Measurements from ENCODE around the gene HIRIP3. TPM values are rescaled to one million over a fixed set of nuclear protein-coding genes. Genes with fewer than 3 reads are reported as not detected.

HIRIP3 gene
- total RNA-seq, 1 donor from 2014 or later = 14.2 TPM

DNA sequence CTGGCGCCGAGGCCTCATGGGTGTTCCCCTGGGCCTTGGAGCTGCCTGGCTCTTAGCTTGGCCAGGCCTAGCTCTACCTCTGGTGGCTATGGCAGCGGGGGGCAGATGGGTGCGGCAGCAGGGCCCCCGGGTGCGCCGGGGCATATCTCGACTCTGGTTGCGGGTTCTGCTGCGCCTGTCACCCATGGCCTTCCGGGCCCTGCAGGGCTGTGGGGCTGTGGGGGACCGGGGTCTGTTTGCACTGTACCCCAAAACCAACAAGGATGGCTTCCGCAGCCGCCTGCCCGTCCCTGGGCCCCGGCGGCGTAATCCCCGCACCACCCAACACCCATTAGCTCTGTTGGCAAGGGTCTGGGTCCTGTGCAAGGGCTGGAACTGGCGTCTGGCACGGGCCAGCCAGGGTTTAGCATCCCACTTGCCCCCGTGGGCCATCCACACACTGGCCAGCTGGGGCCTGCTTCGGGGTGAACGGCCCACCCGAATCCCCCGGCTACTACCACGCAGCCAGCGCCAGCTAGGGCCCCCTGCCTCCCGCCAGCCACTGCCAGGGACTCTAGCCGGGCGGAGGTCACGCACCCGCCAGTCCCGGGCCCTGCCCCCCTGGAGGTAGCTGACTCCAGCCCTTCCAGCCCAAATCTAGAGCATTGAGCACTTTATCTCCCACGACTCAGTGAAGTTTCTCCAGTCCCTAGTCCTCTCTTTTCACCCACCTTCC is 7.9 kb downstream of the HIRIP3 start:
- intact Hi-C loops (cut with micrococcal nuclease) = no loop called here
- H3K36me3 Mint-ChIP-seq (ENCODE audit: low read depth) = peaks cover 81% of the 10 kb centered on the region
- no peak overlapping the region for H3K4me3 Mint-ChIP-seq
- H3K27me3 Mint-ChIP-seq = no peaks in the 10 kb centered on the region
- CTCF ChIA-PET = no interaction called here
- DNase-seq = no peak
- no peak overlapping the region for H3K27ac Mint-ChIP-seq
- no peaks in the 10 kb centered on the region for H3K4me1 Mint-ChIP-seq
- ATAC-seq (ENCODE audit: low read depth) = no peak
- TF ChIP-seq, protein P1, sequence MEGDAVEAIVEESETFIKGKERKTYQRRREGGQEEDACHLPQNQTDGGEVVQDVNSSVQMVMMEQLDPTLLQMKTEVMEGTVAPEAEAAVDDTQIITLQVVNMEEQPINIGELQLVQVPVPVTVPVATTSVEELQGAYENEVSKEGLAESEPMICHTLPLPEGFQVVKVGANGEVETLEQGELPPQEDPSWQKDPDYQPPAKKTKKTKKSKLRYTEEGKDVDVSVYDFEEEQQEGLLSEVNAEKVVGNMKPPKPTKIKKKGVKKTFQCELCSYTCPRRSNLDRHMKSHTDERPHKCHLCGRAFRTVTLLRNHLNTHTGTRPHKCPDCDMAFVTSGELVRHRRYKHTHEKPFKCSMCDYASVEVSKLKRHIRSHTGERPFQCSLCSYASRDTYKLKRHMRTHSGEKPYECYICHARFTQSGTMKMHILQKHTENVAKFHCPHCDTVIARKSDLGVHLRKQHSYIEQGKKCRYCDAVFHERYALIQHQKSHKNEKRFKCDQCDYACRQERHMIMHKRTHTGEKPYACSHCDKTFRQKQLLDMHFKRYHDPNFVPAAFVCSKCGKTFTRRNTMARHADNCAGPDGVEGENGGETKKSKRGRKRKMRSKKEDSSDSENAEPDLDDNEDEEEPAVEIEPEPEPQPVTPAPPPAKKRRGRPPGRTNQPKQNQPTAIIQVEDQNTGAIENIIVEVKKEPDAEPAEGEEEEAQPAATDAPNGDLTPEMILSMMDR (IDR thresholded peaks at IDR 0.05) = no peak
- POLR2A ChIA-PET = interaction anchor here (0.5 to 1.7 kb wide), 2 partner anchors 14 to 231 kb away, joined by 4 to 12 read pairs; partner anchors contain the start of gene TAOK2
- H3K9me3 Mint-ChIP-seq = no peaks in the 10 kb centered on the region

DNA sequence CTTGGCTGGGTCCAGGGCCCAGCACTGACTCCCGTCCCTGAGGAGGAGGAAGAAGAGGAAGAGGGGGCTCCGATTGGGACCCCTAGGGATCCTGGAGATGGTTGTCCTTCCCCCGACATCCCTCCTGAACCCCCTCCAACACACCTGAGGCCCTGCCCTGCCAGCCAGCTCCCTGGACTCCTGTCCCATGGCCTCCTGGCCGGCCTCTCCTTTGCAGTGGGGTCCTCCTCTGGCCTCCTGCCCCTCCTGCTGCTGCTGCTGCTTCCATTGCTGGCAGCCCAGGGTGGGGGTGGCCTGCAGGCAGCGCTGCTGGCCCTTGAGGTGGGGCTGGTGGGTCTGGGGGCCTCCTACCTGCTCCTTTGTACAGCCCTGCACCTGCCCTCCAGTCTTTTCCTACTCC is 8.5 kb downstream of the HIRIP3 start:
- CTCF ChIA-PET = no interaction called here
- POLR2A ChIA-PET = interaction anchor here (0.5 to 1.7 kb wide), 2 partner anchors 13 to 231 kb away, joined by 4 to 12 read pairs; partner anchors contain the start of gene TAOK2
- intact Hi-C loops (cut with micrococcal nuclease) = no loop called here
- Mint-ChIP-seq H3K9me3 (no peaks in the 10 kb centered on the region), H3K36me3 (ENCODE audit: low read depth) (peaks cover 82% of the 10 kb centered on the region), H3K4me1 (no peaks in the 10 kb centered on the region), H3K4me3 (no peak overlapping the region), H3K27ac (no peak overlapping the region), H3K27me3 (no peaks in the 10 kb centered on the region)
- TF ChIP-seq, protein P1 (IDR thresholded peaks at IDR 0.05) = no peak
- no peak for ATAC-seq (ENCODE audit: low read depth)
- DNase-seq = no peak

DNA sequence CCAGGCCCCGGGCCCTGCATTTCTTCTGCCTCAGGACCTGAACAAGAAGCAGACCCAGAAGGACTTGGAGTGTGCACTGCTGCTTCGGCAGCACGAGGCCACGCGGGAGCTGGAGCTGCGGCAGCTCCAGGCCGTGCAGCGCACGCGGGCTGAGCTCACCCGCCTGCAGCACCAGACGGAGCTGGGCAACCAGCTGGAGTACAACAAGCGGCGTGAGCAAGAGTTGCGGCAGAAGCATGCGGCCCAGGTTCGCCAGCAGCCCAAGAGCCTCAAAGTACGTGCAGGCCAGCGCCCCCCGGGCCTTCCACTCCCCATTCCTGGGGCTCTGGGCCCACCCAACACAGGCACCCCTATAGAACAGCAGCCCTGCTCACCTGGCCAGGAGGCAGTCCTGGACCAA is 9.2 kb downstream of the HIRIP3 start:
- TF ChIP-seq, protein P1 (IDR thresholded peaks at IDR 0.05) = no peak
- Mint-ChIP-seq H3K4me3 (no peak overlapping the region), H3K27me3 (no peaks in the 10 kb centered on the region), H3K9me3 (no peaks in the 10 kb centered on the region), H3K27ac (no peak overlapping the region), H3K4me1 (no peaks in the 10 kb centered on the region), H3K36me3 (ENCODE audit: low read depth) (peaks cover 85% of the 10 kb centered on the region)
- ATAC-seq (ENCODE audit: low read depth) (no peak), DNase-seq (no peak)
- CTCF ChIA-PET = no interaction called here
- intact Hi-C loops (cut with micrococcal nuclease) = no loop called here
- POLR2A ChIA-PET = interaction anchor here (0.6 to 1.1 kb wide), 3 partner anchors 7 to 165 kb away, joined by 3 to 11 read pairs (median 4); no protein-coding TSS in a partner anchor

DNA sequence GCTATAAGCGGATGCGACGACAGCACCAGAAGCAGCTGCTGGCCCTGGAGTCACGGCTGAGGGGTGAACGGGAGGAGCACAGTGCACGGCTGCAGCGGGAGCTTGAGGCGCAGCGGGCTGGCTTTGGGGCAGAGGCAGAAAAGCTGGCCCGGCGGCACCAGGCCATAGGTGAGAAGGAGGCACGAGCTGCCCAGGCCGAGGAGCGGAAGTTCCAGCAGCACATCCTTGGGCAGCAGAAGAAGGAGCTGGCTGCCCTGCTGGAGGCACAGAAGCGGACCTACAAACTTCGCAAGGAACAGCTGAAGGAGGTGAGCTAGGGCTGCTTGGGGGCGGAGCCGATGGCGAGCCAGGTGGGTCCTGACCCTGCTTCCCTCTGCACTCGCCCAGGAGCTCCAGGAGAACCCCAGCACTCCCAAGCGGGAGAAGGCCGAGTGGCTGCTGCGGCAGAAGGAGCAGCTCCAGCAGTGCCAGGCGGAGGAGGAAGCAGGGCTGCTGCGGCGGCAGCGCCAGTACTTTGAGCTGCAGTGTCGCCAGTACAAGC is 10.1 kb downstream of the HIRIP3 start:
- H3K36me3 Mint-ChIP-seq (ENCODE audit: low read depth) = peaks cover 88% of the 10 kb centered on the region
- POLR2A ChIA-PET = interaction anchor here (0.6 to 1.1 kb wide), 2 partner anchors 8 to 9 kb away, joined by 3 to 11 read pairs; no protein-coding TSS in a partner anchor

DNA sequence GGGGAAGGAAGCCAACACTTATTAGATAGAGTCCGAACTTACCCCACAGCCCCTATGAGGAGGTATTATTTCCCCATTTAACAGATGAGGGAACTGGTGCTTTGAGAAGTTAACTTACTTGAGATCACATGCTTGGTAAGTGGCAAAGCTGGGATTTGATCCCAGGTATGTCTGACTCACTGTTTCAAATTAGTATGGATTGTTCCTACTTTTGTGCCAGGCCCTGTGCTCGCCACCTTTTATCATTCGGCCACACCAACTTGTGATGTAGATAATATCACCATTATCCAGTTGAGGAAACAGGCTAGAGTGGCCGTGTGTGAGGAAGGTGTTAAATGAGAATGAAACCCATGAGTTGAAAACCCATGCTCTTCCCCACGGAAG is 10.7 kb downstream of the HIRIP3 start:
- ATAC-seq (ENCODE audit: low read depth) = no peak
- Mint-ChIP-seq H3K4me3 (no peak overlapping the region), H3K27me3 (no peaks in the 10 kb centered on the region), H3K4me1 (no peaks in the 10 kb centered on the region), H3K36me3 (ENCODE audit: low read depth) (peaks cover 88% of the 10 kb centered on the region), H3K9me3 (no peaks in the 10 kb centered on the region), H3K27ac (no peak overlapping the region)
- CTCF ChIA-PET = no interaction called here
- POLR2A ChIA-PET = no interaction called here
- DNase-seq = no peak
- intact Hi-C loops (cut with micrococcal nuclease) = no loop called here
- TF ChIP-seq, protein P1 (IDR thresholded peaks at IDR 0.05) = no peak

More for the DNA sequence above, 10.1 kb downstream of the HIRIP3 start:
- TF ChIP-seq, protein P1 (IDR thresholded peaks at IDR 0.05) = no peak
- no peaks in the 10 kb centered on the region for H3K4me1 Mint-ChIP-seq
- CTCF ChIA-PET = no interaction called here
- no peak for DNase-seq
- H3K4me3 Mint-ChIP-seq = no peak overlapping the region
- H3K27me3 Mint-ChIP-seq = no peaks in the 10 kb centered on the region
- intact Hi-C loops (cut with micrococcal nuclease) = no loop called here
- no peaks in the 10 kb centered on the region for H3K9me3 Mint-ChIP-seq
- no peak for ATAC-seq (ENCODE audit: low read depth)
- no peak overlapping the region for H3K27ac Mint-ChIP-seq

Measured in activated B cell treated with CpG ODN at 0.5 μM for 24 hours (primary cell).